NCI-H2081 (cell line): ENCODE data around the gene TMEM117.
"Not testable (repeated sequence)": the region's sequence is repeated elsewhere in the genome, so short reads cannot be mapped to it uniquely, and the experiment has no call there.

Source experiments
- DNase-seq, 2 experiments: peaks; one replicate each; lab custom pipeline; 2025; lab: John Stamatoyannopoulos, UW

TMEM117 gene

GRCh38 chr12:43840338-43840737 lies 4.5 kb downstream of the TMEM117 start:
- DNase-seq, result no peak

- DNase-seq, result no peak
Observed at GRCh38 chr12:43841253-43841652, 5.4 kb downstream of the TMEM117 start.

- no peak for DNase-seq
Observed at GRCh38 chr12:43842259-43842658, 6.4 kb downstream of the TMEM117 start.

- DNase-seq, result not testable (repeated sequence)
Observed at GRCh38 chr12:43847425-43848225, 11.7 kb downstream of the TMEM117 start.

- no peak for DNase-seq
Observed at GRCh38 chr12:43848226-43848507, 12.3 kb downstream of the TMEM117 start.

- no peak for DNase-seq
Observed at GRCh38 chr12:43848786-43849185, 12.9 kb downstream of the TMEM117 start.

- no peak for DNase-seq
Observed at GRCh38 chr12:43852744-43853143, 16.9 kb downstream of the TMEM117 start.

GRCh38 chr12:43856972-43857371 lies 21.1 kb downstream of the TMEM117 start:
- peak in 1 of 2 experiments; percentile 32 for DNase-seq

GRCh38 chr12:43858096-43858495 lies 22.2 kb downstream of the TMEM117 start:
- no peak for DNase-seq

- DNase-seq, result no peak
Observed at GRCh38 chr12:43858991-43859390, 23.1 kb downstream of the TMEM117 start.

GRCh38 chr12:43861015-43861839 lies 25.3 kb downstream of the TMEM117 start:
- no peak for DNase-seq

- DNase-seq, result no peak
Observed at GRCh38 chr12:43861840-43862150, 25.9 kb downstream of the TMEM117 start.

- DNase-seq, result no peak
Observed at GRCh38 chr12:43863770-43864366, 28.0 kb downstream of the TMEM117 start.

- not testable (repeated sequence) for DNase-seq
Observed at GRCh38 chr12:43864557-43864956, 28.7 kb downstream of the TMEM117 start.

- no peak for DNase-seq
Observed at GRCh38 chr12:43869184-43869583, 33.3 kb downstream of the TMEM117 start.

GRCh38 chr12:43869765-43870164 lies 33.9 kb downstream of the TMEM117 start:
- not testable (repeated sequence) for DNase-seq

- not testable (repeated sequence) for DNase-seq
Observed at GRCh38 chr12:43871258-43871657, 35.4 kb downstream of the TMEM117 start.

GRCh38 chr12:43872396-43872795 lies 36.5 kb downstream of the TMEM117 start:
- DNase-seq, result no peak

- DNase-seq, result no peak
Observed at GRCh38 chr12:43878050-43878449, 42.2 kb downstream of the TMEM117 start.

- DNase-seq, result no peak
Observed at GRCh38 chr12:43880547-43880946, 44.7 kb downstream of the TMEM117 start.

- DNase-seq, result peak; percentile 48 to 53
Observed at GRCh38 chr12:43882578-43883178, 46.8 kb downstream of the TMEM117 start.

- DNase-seq, result no peak
Observed at GRCh38 chr12:43883311-43883710, 47.4 kb downstream of the TMEM117 start.

GRCh38 chr12:43883748-43884147 lies 47.9 kb downstream of the TMEM117 start:
- DNase-seq, result no peak
